GM19455 (cell line): Measurements from ENCODE around the gene PDGFC.
"Not testable (repeated sequence)": the region's sequence is repeated elsewhere in the genome, so short reads cannot be mapped to it uniquely, and the experiment has no call there.

Experiments used
- ATAC-seq: cut with Tn5 transposase; IDR thresholded peaks from one replicate; pipeline ENCODE4 v1.9.1; 2021; ENCODE audit not compliant: unreplicated experiment

The PDGFC gene

DNA sequence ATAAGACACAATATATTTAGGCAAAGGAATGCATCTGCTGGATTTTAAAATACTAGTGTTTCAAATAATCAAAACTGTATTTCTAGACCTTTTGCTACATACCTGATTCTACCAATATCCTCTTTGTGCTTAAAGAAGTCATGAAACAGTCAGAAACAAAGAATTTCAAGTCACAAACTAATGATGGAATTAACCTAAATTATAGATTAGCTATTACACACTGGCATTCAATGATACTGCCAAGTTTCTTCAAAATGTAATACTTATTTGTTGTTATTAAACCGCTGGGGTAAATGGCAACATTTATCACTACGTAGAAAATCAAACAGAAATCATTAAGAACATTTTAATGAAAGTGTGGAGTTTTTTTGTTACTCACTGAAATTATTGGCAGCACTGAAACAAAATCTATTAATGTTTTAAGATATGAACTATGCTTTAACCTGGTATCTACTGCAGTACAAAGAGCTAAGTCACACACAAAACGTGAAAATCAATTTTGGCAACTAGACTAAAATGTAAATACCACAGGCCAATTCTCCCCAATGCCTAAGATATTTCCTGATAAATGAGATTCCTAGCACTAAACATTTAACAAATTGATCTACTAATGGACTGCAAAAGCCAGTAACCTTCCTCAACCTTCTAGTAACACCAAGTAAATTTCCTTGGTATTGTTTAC is 19.4 kb downstream of the PDGFC start:
- no peak for ATAC-seq

DNA sequence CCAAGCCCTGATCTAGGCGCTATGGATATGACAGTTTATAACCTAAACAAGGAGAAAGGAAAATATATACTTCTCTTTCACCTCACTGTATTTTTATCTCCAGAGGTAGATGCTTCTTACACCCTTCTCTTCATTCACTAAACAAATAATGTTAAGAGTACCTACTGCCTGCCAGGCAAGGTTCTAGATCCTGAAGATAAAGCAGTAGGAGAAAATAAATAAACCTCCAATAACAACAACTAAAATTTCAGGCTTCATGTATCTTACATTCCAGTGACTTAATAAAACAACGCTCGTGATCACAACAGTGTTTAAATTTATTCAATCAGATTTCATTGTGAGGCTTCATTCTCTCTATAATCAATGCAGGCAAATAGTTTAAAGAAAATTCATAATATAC is 20.7 kb downstream of the PDGFC start:
- no peak for ATAC-seq

DNA sequence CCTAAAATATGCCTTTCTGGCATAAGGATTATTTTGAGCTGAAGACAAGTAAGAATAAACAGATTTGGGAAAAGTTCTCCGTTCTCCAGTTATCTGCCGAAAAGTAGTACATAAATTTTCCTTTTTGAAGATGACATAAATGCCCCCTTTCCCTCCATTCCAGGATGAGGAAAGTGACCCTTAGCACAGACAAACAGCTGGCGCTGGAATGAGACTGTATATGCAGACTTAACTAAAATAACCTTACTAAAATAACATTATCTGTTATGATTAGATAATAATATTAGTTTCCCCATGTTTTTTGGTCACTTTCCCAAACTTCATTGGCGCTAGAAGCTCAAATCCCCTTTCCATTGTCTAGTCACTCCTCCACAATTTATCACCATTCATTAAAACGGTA is 21.5 kb downstream of the PDGFC start:
- no peak for ATAC-seq

DNA sequence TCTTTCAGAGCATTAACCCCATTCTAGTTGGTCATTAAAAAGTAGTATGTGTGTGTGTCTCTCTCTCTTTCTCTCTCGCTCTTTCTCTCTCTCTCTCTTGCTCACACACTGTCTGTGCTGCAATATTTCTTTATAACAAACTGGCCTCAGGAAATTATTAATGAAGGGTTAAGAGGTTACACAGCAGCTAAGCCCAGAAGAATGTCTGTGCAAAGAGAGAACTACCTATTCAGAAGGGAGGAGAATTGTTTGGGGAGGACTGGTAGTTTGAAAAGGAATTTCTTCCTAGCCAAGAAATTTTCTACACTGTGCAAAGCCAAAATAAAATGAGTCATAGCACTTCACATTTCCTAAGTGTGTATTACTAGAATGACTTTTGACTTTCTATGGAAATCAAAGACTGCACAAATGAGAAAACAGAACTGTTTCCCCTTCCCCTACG is 22.2 kb downstream of the PDGFC start:
- no peak for ATAC-seq

DNA sequence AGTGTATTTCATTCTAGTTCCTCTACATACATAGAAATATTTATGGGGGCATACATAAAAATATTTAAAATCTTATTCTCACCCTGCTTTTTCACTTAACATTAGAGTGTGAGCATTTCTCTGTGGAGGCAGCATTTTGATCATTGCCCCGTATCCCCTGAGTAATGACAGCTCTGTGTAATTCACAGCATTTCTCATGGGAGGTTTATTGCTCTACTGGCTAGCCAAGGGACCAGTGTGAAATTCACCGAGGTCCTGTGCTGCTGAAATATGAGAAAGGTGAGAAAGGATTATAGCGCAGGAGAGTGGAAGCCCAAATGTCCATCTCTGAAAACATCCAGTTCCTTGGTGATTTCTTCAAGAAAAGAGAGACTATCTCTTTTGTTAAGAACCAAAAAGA is 22.9 kb downstream of the PDGFC start:
- ATAC-seq = no peak

DNA sequence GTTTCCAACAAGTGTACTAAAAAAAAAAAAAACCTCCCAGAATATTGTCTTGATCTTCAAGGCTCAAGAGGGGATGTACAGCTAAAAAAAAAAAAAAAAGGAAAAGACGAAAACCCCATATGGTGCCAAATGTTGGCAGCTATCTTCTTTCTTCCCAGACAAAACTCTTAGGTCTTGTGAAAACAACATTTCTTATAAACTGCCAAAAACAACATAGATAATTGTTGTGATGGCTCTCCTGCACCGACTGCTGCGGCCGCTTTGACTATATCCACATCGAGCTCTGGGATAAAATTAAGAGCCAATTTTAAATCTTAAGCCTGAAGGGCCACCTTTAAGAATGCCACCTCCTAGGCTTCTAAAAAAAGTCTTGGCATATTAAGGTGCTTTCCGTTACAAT is 23.5 kb downstream of the PDGFC start:
- no peak for ATAC-seq

DNA sequence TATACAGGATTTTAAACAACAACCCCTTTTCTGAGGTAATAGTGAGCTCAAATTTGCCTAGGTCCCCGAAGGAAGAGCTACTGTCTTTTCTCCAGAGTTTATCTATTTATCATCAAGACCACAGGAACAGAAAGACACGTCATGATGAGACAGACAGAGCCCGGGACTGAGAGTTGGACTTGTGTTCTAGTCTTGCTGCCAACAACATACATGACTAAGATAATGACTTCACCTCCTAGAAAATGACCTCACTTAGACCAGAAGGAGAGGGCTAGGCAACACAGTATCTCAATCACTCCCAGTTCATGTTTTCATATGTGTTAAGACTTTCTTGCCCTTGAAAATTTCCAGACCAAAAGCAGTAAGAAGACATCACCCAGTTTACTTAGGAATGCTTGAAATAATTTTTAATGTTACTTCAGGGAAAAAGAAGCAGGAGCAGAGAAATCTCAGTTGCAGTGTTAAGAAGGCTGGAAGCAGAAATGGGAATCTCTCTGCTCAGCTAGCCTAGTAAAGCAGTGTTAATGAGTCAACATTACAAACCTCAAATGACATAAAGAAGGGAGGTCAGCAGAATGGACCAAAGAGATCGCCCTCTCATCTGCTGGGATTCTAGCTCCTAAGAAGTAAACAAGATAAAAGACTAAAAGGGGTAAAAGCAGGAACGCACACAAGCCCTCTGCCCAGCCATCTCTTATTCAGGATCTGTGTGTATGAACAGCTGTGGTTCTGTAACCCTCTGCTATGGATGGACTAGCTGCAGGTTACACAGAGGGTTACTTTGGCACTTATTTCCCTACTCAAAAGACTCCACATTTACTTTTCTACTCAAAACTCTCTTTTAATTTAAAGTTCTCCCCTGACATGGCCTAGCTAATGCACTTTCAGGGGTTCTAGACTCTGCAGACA is 24.8 kb downstream of the PDGFC start:
- no peak for ATAC-seq

DNA sequence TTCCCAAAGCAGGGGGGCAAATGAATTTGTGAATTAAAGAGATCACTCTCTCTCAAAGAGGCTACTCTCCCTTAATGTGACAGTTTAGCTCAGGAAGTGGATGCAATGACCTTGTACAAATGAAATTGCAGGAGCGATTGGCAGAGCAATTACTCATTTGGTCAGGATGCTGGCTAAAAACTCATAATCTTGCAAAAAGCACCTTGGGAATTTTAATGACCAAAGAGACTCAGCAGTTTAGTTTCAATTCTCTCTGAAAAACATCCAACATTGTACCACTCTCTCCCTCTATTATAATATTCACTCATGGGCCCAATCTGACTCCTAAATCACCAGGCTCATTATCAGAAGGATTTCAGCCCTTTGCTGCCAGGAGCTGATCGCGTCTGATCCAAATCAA is 26.1 kb downstream of the PDGFC start:
- ATAC-seq = no peak

DNA sequence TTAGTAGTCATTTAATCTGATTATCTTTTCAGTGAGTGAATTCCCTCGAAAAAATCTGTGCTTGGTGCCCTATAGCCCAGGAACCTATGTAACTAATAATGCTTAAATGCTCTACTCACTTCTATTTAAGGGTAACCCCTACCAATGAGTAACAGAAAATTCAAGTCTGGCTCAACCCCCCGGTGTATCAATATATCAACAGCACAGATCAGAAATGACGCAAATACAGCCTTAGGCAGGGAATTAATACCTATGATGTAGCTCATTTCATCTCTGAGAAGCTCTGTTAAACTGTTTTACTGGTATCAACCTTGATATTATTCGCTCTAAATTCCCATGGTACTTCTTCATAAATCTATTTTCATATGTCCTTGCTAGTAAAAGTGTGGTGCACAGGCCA is 28.6 kb downstream of the PDGFC start:
- no peak for ATAC-seq

DNA sequence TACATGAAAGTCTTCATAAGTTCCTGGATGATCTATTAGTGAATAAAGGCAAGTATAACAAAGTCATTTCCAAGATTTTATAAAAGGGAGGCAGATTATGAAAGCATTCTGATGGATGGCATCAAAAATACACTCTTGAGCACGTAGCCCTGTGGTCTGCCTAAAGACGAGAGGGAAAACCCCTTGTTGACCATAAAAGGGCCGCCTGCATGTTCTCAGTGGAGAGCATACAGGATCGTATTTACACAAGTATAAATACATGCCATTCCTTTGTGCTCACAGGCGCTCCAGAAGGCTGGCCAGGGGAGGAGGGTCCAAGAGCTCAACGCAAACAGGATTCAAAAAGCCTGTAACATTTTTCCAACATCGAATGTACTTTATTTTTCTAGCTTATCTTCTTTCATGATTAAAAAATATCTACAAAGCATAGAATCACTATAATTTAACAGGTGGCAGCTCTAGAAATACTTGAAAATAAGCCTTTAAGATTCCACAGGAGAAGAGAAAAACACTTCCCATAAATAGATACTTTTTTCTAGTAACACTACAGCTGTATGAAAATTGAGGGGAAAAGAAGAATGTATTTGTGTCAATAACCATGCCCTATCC is 29.6 kb downstream of the PDGFC start:
- no peak for ATAC-seq

DNA sequence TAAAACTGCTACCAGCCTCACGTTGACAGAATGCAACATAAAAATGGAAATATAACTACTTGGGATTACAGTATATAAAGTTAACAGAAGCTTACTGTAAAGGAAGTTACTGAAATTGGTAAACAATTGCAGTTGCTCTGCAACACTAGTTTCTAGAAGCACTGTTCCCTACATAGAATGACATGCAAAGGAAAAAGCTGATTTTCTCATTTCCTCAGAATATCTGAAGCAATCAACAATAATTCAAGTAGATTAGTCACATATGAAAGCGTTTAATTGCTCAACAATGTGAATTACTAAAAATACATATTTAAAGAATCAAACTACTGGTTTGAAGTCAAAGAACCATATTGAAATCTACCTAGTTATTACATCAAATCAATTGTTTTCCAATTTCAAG is 31.8 kb downstream of the PDGFC start:
- ATAC-seq = no peak

DNA sequence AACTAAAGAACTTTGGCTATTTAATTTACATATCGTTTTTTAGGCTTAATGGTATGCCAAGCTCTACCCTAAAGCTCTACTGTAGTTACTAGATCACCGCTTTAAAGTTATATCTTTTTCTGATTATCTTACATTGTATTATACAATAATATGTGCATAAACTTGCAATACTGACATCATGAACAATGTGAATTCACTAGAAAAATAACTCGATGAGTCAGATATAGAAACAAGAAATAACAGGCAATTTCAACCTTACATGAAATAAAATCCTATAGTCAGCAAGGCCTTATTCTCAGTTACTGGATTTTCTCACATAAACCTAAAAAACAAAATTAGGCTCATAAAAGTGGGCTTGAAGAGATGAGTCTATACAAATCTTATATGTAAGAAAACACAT is 32.5 kb downstream of the PDGFC start:
- ATAC-seq = no peak

DNA sequence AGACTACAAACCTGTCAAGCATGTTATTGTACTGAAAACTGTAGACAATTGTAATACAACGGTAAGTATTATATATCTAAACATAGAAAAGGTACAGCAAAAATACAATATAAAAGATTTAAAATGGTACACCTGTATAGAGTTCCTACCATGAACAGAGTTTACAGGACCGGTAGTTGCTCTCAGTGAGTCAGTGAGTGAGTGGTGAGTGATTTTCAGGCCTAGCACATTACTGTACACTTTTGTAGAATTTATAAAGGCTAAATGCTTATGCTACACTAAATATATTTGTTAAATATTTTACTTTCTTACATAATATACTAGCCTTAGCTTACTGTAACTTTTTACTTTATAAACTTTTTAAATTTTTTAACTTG is 37.4 kb downstream of the PDGFC start:
- ATAC-seq = no peak

DNA sequence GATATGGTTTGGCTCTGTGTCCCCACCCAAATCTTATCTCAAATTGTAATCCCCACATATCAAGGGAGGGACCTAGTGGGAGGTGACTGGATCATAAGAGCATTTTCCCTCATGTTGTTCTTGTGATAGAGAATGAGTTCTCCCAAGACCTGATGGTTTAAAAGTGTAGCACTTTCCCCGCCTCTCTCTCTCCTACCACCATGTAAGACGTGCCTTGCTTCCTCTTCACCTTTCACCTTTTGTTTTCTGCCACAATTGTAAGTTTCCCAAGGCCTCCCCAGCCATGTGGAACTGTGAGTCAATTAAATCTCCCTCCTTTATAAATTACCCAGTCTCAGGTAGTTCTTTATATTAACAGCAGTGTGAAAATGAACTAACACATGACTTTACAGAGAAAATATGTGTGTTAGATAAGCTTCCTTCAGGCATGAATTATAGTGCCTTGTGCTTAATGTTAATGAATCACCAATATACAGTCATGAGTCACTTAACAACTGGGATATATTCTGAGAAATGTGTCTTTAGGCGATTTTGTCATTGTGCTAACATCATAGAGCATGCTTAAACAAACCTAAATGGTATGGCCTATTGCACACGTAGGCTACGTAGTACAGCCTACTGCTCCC is 37.9 kb downstream of the PDGFC start:
- ATAC-seq = no peak

DNA sequence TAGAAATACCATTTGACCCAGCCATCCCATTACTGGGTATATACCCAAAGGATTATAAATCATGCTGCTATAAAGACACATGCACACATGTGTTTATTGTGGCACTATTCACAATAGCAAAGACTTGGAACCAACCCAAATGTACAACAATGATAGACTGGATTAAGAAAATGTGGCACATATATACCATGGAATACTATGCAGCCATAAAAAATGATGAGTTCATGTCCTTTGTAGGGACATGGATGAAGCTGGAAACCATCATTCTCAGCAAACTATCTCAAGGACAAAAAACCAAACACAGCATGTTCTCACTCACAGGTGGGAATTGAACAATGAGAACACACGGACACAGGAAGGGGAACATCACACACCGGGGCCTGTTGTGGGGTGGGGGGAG is 39.2 kb downstream of the PDGFC start:
- ATAC-seq = not testable (repeated sequence)

DNA sequence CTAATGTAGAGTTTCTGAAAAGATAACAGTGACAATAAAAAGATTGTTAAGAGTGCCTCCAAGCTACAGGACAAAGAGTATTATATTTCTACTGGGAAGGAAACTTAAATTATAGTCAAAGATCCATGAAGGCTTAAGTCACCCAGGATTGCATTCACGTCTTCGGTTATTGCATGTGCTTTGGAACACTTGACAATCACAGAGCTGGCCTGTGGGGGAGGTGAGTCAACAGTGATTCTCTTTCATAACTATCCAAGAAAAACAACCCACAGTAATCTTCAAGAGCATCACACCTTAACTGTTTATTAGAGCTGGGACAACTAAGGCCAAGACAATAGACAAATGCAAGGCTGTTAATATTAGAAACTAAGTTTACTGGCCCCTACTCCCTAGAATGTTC is 40.3 kb downstream of the PDGFC start:
- no peak for ATAC-seq

DNA sequence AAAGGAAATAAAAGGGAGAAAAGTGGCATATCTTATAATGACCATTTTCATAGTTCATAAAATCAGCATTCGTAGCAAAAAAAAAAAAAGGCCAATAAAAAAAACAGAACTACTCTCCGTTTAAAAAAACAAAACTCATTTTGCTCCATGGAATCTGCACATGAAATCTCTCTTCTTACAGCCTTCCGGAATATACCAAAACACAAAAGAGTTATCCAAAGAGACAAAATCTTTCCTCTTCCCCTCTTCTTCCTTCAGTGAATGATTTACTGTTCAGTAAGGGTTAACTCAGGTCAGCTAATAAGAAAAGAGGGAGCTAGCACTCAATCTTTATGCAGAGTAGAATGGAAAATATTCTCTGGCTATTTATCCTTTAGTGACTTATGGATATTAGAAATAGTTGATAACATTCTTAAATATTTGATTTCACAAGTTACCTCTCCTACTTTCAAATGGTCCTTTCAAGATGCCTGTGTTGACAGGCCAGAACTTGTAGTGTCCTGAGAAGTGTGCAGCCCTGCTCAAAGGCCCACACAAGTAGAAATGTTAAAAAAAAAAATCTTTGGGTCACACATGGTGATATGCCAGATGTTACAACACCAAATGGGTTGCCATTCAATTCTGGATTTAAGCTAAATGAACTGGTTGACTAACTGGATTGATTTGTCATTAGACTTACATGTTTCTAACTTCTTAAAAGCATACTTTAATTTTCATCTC is 42.1 kb downstream of the PDGFC start:
- ATAC-seq = no peak

DNA sequence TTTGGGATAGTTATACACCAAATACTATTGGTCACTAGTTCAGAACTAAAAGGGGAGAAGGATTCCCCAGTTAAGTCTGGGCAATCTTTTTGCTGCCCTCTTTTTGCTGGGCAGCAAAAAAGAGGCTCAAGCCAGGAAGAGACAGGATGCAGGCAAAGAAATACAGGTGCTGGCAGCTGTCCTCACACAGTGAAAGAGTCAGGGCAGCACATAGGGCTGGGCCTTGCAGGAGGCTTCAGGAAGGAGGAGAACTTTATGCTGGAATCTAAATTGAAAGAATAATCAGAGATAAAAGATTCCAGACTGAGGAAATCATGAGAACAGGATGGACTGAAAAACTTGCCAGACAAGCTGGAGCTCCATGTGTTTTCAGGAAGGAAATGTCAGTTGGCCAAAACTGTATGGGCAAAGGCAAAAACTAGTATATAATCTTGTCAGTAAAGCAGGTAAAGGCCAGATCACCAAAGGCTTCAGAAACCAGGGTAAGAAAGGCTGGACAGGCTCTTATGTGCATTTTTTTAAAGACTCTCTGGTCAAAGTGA is 46.8 kb downstream of the PDGFC start:
- ATAC-seq = no peak

DNA sequence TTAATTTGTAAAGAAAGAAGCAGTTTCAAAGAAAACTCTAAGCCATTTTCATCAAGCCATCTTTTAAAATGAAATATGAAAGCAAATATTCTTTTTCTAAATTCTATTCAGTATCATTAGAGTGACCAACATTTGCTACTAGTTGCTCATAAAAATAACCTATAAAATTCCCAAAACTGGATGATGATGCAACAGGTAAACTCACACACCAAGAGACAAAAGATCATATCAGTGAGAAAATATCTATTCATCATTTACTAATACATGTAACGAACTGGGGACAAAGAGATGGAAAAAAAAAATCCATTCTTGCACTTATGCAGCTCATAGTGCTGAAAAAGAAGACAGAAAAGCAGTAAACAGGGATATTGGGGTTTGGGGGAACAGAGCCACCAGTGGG is 48.1 kb downstream of the PDGFC start:
- ATAC-seq = no peak

DNA sequence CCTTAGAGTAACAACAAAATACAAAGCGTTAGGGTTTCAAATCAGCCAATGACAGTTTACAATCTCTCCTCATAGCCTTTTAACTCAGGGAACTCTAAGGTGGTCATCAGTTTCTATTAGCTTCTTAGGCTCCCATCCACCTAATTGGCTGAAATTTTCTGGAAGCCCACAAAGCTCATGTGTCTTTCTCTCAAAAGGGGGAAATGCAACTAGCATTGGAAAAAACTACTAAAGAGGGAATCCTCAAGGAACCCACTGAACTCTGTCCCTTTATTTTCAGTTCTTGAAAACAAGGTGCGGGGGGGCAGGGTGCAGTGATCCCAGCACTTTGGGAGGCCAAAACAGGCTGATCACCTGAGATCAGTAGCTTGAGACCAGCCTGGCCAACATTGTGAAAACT is 56.4 kb downstream of the PDGFC start:
- ATAC-seq = no peak

DNA sequence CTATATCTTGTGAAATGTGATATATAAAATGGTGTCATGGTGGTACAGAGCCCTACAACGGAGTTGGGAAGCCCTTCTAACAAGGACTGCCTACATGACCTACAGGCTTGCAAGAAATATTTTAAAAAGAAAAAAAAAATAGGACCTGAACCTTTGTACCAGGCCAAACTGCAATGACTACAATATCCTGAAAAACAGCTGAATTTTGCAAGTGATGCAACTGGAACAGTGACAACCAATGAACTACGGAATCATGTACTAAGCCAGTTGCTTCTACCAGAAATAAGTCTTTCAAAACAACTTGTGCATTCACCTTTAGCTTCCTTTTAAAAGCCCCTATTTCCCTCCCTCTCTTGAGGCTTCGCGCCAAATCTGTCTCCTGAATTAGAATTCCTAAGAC is 58.4 kb downstream of the PDGFC start:
- ATAC-seq = no peak
